ENCODE data around the gene SH3RF3.

DNA sequence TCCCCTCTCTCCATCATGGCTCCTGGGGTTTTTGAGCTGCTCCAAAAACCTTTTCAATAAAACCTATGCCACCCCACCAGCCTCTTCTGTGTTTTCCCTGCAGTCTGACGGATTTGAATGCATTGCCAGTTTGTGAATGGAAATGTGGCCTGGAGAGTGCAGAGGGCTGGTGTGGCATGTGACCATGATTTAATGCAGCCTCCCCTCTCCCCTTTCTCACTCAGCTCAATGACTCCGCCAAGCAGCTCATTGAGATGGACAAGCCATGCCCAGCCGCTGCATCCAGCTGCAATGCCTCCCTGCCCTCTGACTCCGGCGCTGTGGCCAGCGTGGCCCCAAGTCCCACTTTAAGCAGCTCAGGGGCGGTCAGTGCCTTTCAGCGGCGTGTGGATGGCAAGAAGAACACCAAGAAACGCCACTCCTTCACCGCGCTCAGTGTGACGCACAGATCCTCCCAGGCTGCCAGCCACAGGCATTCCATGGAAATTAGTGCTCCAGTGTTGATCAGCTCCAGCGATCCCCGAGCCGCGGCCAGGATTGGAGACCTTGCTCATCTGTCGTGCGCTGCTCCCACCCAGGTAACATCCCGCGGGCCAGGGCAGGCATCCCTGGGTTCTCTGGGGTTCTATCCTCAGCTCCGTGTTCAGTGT is 269.5 kb downstream of the SH3RF3 start:
- TF ChIP-seq, protein P1, sequence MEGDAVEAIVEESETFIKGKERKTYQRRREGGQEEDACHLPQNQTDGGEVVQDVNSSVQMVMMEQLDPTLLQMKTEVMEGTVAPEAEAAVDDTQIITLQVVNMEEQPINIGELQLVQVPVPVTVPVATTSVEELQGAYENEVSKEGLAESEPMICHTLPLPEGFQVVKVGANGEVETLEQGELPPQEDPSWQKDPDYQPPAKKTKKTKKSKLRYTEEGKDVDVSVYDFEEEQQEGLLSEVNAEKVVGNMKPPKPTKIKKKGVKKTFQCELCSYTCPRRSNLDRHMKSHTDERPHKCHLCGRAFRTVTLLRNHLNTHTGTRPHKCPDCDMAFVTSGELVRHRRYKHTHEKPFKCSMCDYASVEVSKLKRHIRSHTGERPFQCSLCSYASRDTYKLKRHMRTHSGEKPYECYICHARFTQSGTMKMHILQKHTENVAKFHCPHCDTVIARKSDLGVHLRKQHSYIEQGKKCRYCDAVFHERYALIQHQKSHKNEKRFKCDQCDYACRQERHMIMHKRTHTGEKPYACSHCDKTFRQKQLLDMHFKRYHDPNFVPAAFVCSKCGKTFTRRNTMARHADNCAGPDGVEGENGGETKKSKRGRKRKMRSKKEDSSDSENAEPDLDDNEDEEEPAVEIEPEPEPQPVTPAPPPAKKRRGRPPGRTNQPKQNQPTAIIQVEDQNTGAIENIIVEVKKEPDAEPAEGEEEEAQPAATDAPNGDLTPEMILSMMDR (IDR thresholded peaks at IDR 0.05; ENCODE audit: insufficient read depth, low read depth, low read length), result no peak
- TF ChIP-seq EZH2 (IDR thresholded peaks at IDR 0.05; ENCODE audit: insufficient read depth, low read length), result no peak
